Testis (tissue), 2 donors: ENCODE data around the gene NRAP.

Experiments
- POLR2A ChIP-seq: fragments of 450-650 bp; IDR thresholded peaks from one replicate; pipeline ENCODE4 v1.6.1; 2017; ENCODE audit warnings: antibody characterized with exemption, mild to moderate bottlenecking, moderate library complexity
- TF ChIP-seq, protein P1 (sequence below), 3 experiments: fragments of 450-650 bp in 2 of 3; fragments of 200-600 bp in 1 of 3; sonication (generic) in 1 of 3; IDR thresholded peaks; one replicate each; pipeline ENCODE4 v1.5.1; 2016 to 2019; ENCODE audit warnings: antibody characterized with exemption in 3 of 3, mild to moderate bottlenecking in 2 of 3, moderate library complexity in 1 of 3

DNA sequence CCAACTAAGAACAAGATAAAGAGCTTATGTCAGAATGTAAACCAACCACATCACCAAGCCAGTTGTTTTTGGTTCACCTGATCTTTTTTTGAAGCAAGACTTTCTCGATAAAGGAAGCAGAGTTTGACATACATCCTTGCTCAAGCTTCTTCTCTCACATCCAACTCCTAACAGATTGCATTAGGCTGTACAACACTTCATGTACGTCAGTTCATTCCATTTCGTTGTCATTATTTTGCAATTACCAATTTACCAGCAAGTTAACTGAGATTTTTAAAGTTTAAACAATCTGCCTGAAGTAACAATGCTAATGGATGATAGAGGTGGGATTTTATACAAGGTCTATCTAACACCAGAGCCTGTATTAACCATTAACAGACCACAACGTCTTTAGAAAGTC is 41.0 kb downstream of the NRAP start:
- TF ChIP-seq, protein P1, sequence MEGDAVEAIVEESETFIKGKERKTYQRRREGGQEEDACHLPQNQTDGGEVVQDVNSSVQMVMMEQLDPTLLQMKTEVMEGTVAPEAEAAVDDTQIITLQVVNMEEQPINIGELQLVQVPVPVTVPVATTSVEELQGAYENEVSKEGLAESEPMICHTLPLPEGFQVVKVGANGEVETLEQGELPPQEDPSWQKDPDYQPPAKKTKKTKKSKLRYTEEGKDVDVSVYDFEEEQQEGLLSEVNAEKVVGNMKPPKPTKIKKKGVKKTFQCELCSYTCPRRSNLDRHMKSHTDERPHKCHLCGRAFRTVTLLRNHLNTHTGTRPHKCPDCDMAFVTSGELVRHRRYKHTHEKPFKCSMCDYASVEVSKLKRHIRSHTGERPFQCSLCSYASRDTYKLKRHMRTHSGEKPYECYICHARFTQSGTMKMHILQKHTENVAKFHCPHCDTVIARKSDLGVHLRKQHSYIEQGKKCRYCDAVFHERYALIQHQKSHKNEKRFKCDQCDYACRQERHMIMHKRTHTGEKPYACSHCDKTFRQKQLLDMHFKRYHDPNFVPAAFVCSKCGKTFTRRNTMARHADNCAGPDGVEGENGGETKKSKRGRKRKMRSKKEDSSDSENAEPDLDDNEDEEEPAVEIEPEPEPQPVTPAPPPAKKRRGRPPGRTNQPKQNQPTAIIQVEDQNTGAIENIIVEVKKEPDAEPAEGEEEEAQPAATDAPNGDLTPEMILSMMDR (IDR thresholded peaks at IDR 0.05), result no peak
- no peak for TF ChIP-seq POLR2A
